ENCODE results near the gene IZUMO4. TPM values are rescaled to one million over a fixed set of nuclear protein-coding genes. Genes with fewer than 3 reads are reported as not detected.

Gene IZUMO4
- total RNA-seq, 3 donors from 2014 or later: 3.6 to 12.8 (median 3.7) TPM

GRCh38 chr19:2109046-2109864 is 12.5 kb downstream of the IZUMO4 start:
- intact Hi-C loops (cut with DNase I; ENCODE audit: low total_unique reads): no loop called here
- no peak for DNase-seq (ENCODE audit: low spot score in 2 of 2)
- Histone ChIP-seq H3K27ac (no peak overlapping the region), H3K27me3 (no peaks in the 10 kb centered on the region), H3K4me3 (no peak overlapping the region), H3K4me1 (no peaks in the 10 kb centered on the region), H3K36me3 (peaks cover 14% of the 10 kb centered on the region), H3K9me3 (peaks cover 0 to 9% of the 10 kb centered on the region in 2 donors)
- TF ChIP-seq POLR2A (IDR thresholded peaks at IDR 0.05) (no peak), CTCF (IDR thresholded peaks at IDR 0.05) (no peak), POLR2AphosphoS5 (IDR thresholded peaks at IDR 0.05) (no peak)

- DNase-seq (ENCODE audit: low spot score in 2 of 2): no peak
- Histone ChIP-seq H3K27me3 (no peaks in the 10 kb centered on the region), H3K9me3 (peaks cover 0 to 3% of the 10 kb centered on the region in 2 donors), H3K36me3 (peaks cover 29% of the 10 kb centered on the region), H3K27ac (no peak overlapping the region), H3K4me3 (no peak overlapping the region), H3K4me1 (no peaks in the 10 kb centered on the region)
- intact Hi-C loops (cut with DNase I; ENCODE audit: low total_unique reads): no loop called here
- TF ChIP-seq CTCF (IDR thresholded peaks at IDR 0.05) (no peak), POLR2AphosphoS5 (IDR thresholded peaks at IDR 0.05) (no peak), POLR2A (IDR thresholded peaks at IDR 0.05) (no peak)
These were observed 14.1 kb downstream of the IZUMO4 start for GRCh38 chr19:2110822-2111221.

- DNase-seq (ENCODE audit: low spot score in 2 of 2): no peak
- Histone ChIP-seq H3K27ac (no peak overlapping the region), H3K4me1 (no peaks in the 10 kb centered on the region), H3K9me3 (no peaks in the 10 kb centered on the region), H3K4me3 (no peak overlapping the region), H3K36me3 (peaks cover 28% of the 10 kb centered on the region), H3K27me3 (no peaks in the 10 kb centered on the region)
- TF ChIP-seq CTCF (IDR thresholded peaks at IDR 0.05) (no peak), POLR2AphosphoS5 (IDR thresholded peaks at IDR 0.05) (no peak), POLR2A (IDR thresholded peaks at IDR 0.05) (no peak)
- intact Hi-C loops (cut with DNase I; ENCODE audit: low total_unique reads): no loop called here
These were observed 14.7 kb downstream of the IZUMO4 start for GRCh38 chr19:2111425-2111824.

GRCh38 chr19:2111886-2112285 is 15.2 kb downstream of the IZUMO4 start:
- DNase-seq (ENCODE audit: low spot score in 2 of 2): no peak
- TF ChIP-seq POLR2AphosphoS5 (IDR thresholded peaks at IDR 0.05): no peak
- TF ChIP-seq CTCF (IDR thresholded peaks at IDR 0.05): no peak
- no peak for TF ChIP-seq POLR2A (IDR thresholded peaks at IDR 0.05)
- intact Hi-C loops (cut with DNase I; ENCODE audit: low total_unique reads): no loop called here
- Histone ChIP-seq H3K9me3 (no peaks in the 10 kb centered on the region), H3K36me3 (peaks cover 29% of the 10 kb centered on the region), H3K27me3 (no peaks in the 10 kb centered on the region), H3K27ac (no peak overlapping the region), H3K4me1 (no peaks in the 10 kb centered on the region), H3K4me3 (no peak overlapping the region)

GRCh38 chr19:2112516-2113320 is 16.0 kb downstream of the IZUMO4 start:
- H3K9me3 ChIP-seq: no peaks in the 10 kb centered on the region
- no peaks in the 10 kb centered on the region for H3K27me3 ChIP-seq
- peaks cover 37% of the 10 kb centered on the region for H3K36me3 ChIP-seq
- intact Hi-C loops (cut with DNase I; ENCODE audit: low total_unique reads): no loop called here
- no peak overlapping the region for H3K4me3 ChIP-seq
- H3K27ac ChIP-seq: no peak overlapping the region
- H3K4me1 ChIP-seq: no peaks in the 10 kb centered on the region
- no peak for DNase-seq (ENCODE audit: low spot score in 2 of 2)
- no peak for TF ChIP-seq POLR2AphosphoS5 (IDR thresholded peaks at IDR 0.05)
- TF ChIP-seq CTCF (IDR thresholded peaks at IDR 0.05): no peak
- no peak for TF ChIP-seq POLR2A (IDR thresholded peaks at IDR 0.05)
